Erythroblast (primary cell): ENCODE measurements around the gene NDUFB10.

Experiments
- GATA1 ChIP-seq: IDR thresholded peaks from 2 replicates; pipeline ENCODE4 v1.6.1; 2011; ENCODE audit warnings: low read depth, mild to moderate bottlenecking, control low read depth, low read length, moderate library complexity
- POLR2A ChIP-seq: IDR thresholded peaks from 2 replicates; pipeline ENCODE4 v1.6.1; 2011; ENCODE audit warnings: mild to moderate bottlenecking, low read length

DNA sequence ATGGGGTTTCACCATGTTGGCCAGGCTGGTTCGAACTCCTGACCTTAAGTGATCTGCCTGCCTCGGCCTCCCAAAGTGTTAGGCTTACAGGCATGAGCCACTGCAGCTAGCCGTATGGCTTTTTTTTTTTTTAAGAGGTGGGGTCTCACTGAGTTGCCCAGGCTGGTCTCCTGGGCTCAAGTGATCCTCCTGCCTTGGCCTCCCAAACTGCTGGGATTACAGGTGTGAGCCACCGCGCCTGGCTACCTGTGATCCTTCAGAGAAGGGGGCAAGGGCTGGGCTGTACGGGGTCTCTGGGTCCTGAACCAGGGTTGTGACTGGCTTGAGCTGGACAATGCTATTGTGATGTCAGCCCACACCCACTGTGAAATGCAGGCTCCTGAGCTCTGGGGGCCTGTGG is 7.1 kb downstream of the NDUFB10 start, which contains the start of gene RNF151:
- TF ChIP-seq POLR2A (no peak), GATA1 (no peak)
